Panc1 (cell line): ENCODE measurements around the gene KLF14. TPM values are rescaled to one million over a fixed set of nuclear protein-coding genes. Genes with fewer than 3 reads are reported as not detected.

Experiments
- ATAC-seq: fragments of 200-7000 bp; cut with Tn5 transposase; 2 replicates; pipeline ENCODE4 v1.9.1; 2020; ENCODE audit warnings: mild to moderate bottlenecking, moderate library complexity
- BruUV-seq: library from RNA; stranded (reverse); fragments of 400-500 nt; replicated peaks from 2 replicates; lab custom pipeline; 2021; lab: Mats Ljungman, UMichigan
- CTCF ChIA-PET: fragments of 300-600 bp; sonication (Branson Sonifier 250); formaldehyde crosslinking; loops from one replicate; lab custom pipeline; 2022; ENCODE audit warnings: antibody characterized with exemption; lab: Charles Lee
- POLR2A ChIA-PET: fragments of 300-600 bp; sonication (Branson Sonifier 250); formaldehyde crosslinking; loops from one replicate; lab custom pipeline; 2022; ENCODE audit warnings: antibody characterized with exemption; lab: Charles Lee
- DNase-seq: peaks from one replicate; pipeline ENCODE4 v3.0.0-alpha.2; 2010; ENCODE audit warnings: low read depth, low spot score
- H3K27ac ChIP-seq: 2 replicates; pipeline ENCODE4 v1.5.1; 2011; ENCODE audit warnings: mild to moderate bottlenecking, low read length, inconsistent platforms
- H3K27me3 ChIP-seq: fragments of 200-500 bp; sonication (Bioruptor generic); 2 replicates; pipeline ENCODE4 v1.6.0; 2014; ENCODE audit warnings: low read length, inconsistent platforms; ENCODE audit not compliant: control insufficient read depth, insufficient read depth
- H3K36me3 ChIP-seq: fragments of 200-500 bp; sonication (Bioruptor generic); 2 replicates; pipeline ENCODE4 v1.5.1; 2014; ENCODE audit warnings: inconsistent platforms, mild to moderate bottlenecking, low read length, moderate library complexity; ENCODE audit not compliant: control insufficient read depth, insufficient read depth
- H3K4me1 ChIP-seq: 2 replicates; pipeline ENCODE4 v1.5.1; 2011; ENCODE audit warnings: inconsistent platforms, mild to moderate bottlenecking, low read length, moderate library complexity; ENCODE audit not compliant: control insufficient read depth, insufficient read depth
- H3K4me3 ChIP-seq, 2 experiments: 2 replicates each; pipeline ENCODE4 v1.5.1; 2011 to 2012; ENCODE audit warnings: low read depth in 2 of 2, low read length in 2 of 2, mild to moderate bottlenecking in 2 of 2, inconsistent platforms in 1 of 2, moderate library complexity in 1 of 2
- H3K9me3 ChIP-seq: fragments of 200-500 bp; sonication (Bioruptor generic); 2 replicates; pipeline ENCODE4 v1.5.1; 2014; ENCODE audit warnings: low read depth, mild to moderate bottlenecking, inconsistent platforms, low read length, moderate library complexity; ENCODE audit not compliant: control insufficient read depth, insufficient read depth
- CTCF ChIP-seq: fragments of 450-650 bp; IDR thresholded peaks from 2 replicates; pipeline ENCODE4 v1.5.1; 2017; ENCODE audit warnings: mild to moderate bottlenecking
- POLR2AphosphoS5 ChIP-seq: IDR thresholded peaks from 2 replicates; pipeline ENCODE4 v1.6.1; 2012; ENCODE audit warnings: mild to moderate bottlenecking, low read depth, low read length, moderate library complexity
- REST ChIP-seq, 2 experiments: IDR thresholded peaks; 2 replicates each; pipeline ENCODE4 v1.6.1; 2011 to 2012; ENCODE audit warnings: low read depth in 2 of 2, control low read depth in 1 of 2, low read length in 1 of 2, mild to moderate bottlenecking in 1 of 2, moderate library complexity in 1 of 2; ENCODE audit not compliant: insufficient read depth in 1 of 2
- SIN3A ChIP-seq: IDR thresholded peaks from 2 replicates; pipeline ENCODE4 v1.6.1; 2012; ENCODE audit warnings: low read depth, mild to moderate bottlenecking, low read length, moderate library complexity, borderline replicate concordance; ENCODE audit not compliant: insufficient read depth
- TCF7L2 ChIP-seq: IDR thresholded peaks from 2 replicates; pipeline ENCODE4 v1.6.1; 2011; ENCODE audit warnings: mild to moderate bottlenecking, low read depth, low read length, inconsistent platforms
- in situ Hi-C: cut with HindIII; loops from 2 replicates; pipeline ENCODE4 v1.10.0; 2016; ENCODE audit warnings: low sequenced_read_pairs, low pct_unique_long_range_greater_than_20kb
- intact Hi-C: fragments of 100-400 bp; cut with micrococcal nuclease; formaldehyde crosslinking; loops from one replicate; pipeline ENCODE4 v1.10.0; 2022; ENCODE audit not compliant: unreplicated experiment
- total RNA-seq: library from RNA; stranded (reverse); gene quantifications from one replicate; pipeline ENCODE4 v1.2.1, GENCODE V29; 2021; ENCODE audit not compliant: unreplicated experiment

The KLF14 gene
- total RNA-seq, 1 experiment from 2014 or later: 0.39 TPM

GRCh38 chr7:130683026-130683425 lies 51.0 kb downstream of the KLF14 start:
- TF ChIP-seq TCF7L2 (no peak), CTCF (no peak), SIN3A (no peak), POLR2AphosphoS5 (no peak), REST (IDR thresholded peaks at IDR 0.05; ENCODE audit: insufficient read depth in 1 of 2, low read depth in 2 of 2, low read length in 1 of 2) (no peak)
- POLR2A ChIA-PET: no interaction called here
- BruUV-seq: no TSS peak
- Histone ChIP-seq H3K4me3 (no peak overlapping the region), H3K27ac (no peak overlapping the region), H3K36me3 (no peaks in the 10 kb centered on the region), H3K27me3 (peaks cover 11% of the 10 kb centered on the region; the same call in 1 of the 2 replicates), H3K4me1 (no peaks in the 10 kb centered on the region), H3K9me3 (no peaks in the 10 kb centered on the region)
- ATAC-seq (no peak), DNase-seq (no peak)
- in situ Hi-C loops: no loop called here
- CTCF ChIA-PET: no interaction called here
- intact Hi-C loops: no loop called here

Other genes with a start within 250 kb of the KLF14 start
- gene MEST, start 242.1 kb downstream of the KLF14 start, total RNA-seq: 44.4 TPM
- 26.0 TPM for gene COPG2, start 65.5 kb downstream of the KLF14 start, total RNA-seq
- not detected for gene TSGA13, start 47.7 kb downstream of the KLF14 start, total RNA-seq